ENCODE results near the gene CTNND2.

Gene CTNND2

DNA sequence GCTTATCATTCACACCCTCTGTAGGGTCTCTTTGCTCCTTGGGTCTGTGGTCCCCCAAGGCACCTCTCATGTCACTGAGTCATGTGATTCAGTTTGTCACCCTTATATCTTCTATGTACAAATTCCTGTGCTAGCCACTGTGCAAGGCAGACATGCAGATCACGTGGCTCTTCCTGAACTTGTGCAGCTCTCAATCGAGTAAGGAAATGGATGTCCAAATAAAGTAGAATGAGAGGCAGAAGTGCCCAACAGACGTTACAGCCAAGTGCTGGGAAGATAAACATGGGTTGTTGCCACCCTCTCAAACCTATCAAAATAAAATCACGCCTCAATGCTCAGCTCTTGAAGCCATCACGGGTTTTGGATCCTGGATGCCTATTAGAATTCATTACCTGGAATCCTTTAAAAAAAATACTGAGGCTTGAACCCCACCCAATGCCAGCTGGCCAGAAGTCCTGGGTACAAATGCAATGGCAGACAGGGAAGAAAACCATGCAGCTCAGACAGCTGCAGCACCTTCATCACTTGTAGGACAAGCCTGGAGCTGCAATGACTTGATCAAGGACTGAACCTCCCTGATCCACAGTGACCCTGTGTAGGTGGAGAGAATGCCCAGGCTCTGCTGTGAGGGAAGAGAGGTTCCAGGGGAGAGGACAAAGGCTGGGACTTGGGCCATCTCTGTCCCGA lies 914.5 kb downstream of the CTNND2 start (continued):
- no peak for TF ChIP-seq HOXC10 (CRISPR knock-in tag; IDR thresholded peaks at IDR 0.05)
- TF ChIP-seq ZNF830 (tag by site-specific recombination; IDR thresholded peaks at IDR 0.05; ENCODE audit: low read depth): no peak
- TF ChIP-seq ZNF184 (tag by site-specific recombination; IDR thresholded peaks at IDR 0.05): no peak
- TF ChIP-seq, protein P1, sequence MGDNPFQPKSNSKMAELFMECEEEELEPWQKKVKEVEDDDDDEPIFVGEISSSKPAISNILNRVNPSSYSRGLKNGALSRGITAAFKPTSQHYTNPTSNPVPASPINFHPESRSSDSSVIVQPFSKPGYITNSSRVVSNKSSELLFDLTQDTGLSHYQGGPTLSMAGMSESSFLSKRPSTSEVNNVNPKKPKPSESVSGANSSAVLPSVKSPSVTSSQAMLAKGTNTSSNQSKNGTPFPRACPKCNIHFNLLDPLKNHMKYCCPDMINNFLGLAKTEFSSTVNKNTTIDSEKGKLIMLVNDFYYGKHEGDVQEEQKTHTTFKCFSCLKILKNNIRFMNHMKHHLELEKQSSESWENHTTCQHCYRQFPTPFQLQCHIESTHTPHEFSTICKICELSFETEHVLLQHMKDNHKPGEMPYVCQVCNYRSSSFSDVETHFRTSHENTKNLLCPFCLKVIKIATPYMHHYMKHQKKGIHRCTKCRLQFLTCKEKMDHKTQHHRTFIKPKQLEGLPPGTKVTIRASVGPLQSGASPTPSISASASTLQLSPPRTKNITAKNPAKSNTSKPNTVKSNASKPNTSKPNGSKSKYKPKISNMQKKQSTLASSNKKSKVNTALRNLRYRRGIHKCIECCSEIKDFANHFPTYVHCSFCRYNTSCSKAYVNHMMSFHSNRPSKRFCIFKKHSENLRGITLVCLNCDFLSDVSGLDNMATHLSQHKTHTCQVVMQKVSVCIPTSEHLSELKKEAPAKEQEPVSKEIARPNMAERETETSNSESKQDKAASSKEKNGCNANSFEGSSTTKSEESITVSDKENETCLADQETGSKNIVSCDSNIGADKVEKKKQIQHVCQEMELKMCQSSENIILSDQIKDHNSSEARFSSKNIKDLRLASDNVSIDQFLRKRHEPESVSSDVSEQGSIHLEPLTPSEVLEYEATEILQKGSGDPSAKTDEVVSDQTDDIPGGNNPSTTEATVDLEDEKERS (tag by site-specific recombination; IDR thresholded peaks at IDR 0.05): no peak
- no peak for TF ChIP-seq ZBTB7A (tag by site-specific recombination; IDR thresholded peaks at IDR 0.05; ENCODE audit: low read depth)
- TF ChIP-seq ZNF341 (tag by site-specific recombination; IDR thresholded peaks at IDR 0.05; ENCODE audit: low read depth): no peak
- no peak for TF ChIP-seq PRDM4 (tag by site-specific recombination; IDR thresholded peaks at IDR 0.05)
- TF ChIP-seq ZNF223 (tag by site-specific recombination; IDR thresholded peaks at IDR 0.05): no peak
- TF ChIP-seq SETDB1 (IDR thresholded peaks at IDR 0.05; ENCODE audit: insufficient read length, low read length): no peak
- no peak for TF ChIP-seq REST (tag by site-specific recombination; IDR thresholded peaks at IDR 0.05)
- TF ChIP-seq ZNF155 (tag by site-specific recombination; IDR thresholded peaks at IDR 0.05): no peak

GRCh38 chr5:10988622-10989021 lies 915.6 kb downstream of the CTNND2 start:
- no peaks in the 10 kb centered on the region for H3K9me3 ChIP-seq (ENCODE audit: control insufficient read depth, insufficient read depth, low read depth, low read length)
- CTCF ChIA-PET: interaction anchor here (0.6 to 2.8 kb wide), 45 partner anchors 7 to 732 kb away, joined by 3 to 22 read pairs (median 4); no protein-coding TSS in a partner anchor
- no peaks in the 10 kb centered on the region for H3K4me1 ChIP-seq (ENCODE audit: control insufficient read depth, insufficient read depth, low read length)
- H3K27ac ChIP-seq (ENCODE audit: extremely low read depth, low read depth, low read length): no peak overlapping the region
- H3K36me3 ChIP-seq (ENCODE audit: control insufficient read depth in 2 of 2, insufficient read depth in 1 of 2, low read length in 2 of 2): no peaks in the 10 kb centered on the region
- POLR2A ChIA-PET: interaction anchor here (0.6 kb wide), 1 partner anchor 67 kb away, joined by 3 read pairs; no protein-coding TSS in a partner anchor
- TF ChIP-seq ZNF335 (tag by site-specific recombination; conservative IDR thresholded peaks at IDR 0.05): no peak
- no peak for TF ChIP-seq ZNF248 (tag by site-specific recombination; IDR thresholded peaks at IDR 0.05)
- no peak for TF ChIP-seq ZNF175 (tag by site-specific recombination; IDR thresholded peaks at IDR 0.05)
- no peak for TF ChIP-seq ZNF37A (tag by site-specific recombination; IDR thresholded peaks at IDR 0.05)
- no peak for TF ChIP-seq ZFP69B (tag by site-specific recombination; IDR thresholded peaks at IDR 0.05)
- TF ChIP-seq FEZF1 (tag by site-specific recombination; IDR thresholded peaks at IDR 0.05): no peak
- no peak for TF ChIP-seq ZNF24 (tag by site-specific recombination; IDR thresholded peaks at IDR 0.05)
- no peak for TF ChIP-seq ZNF10 (tag by site-specific recombination; IDR thresholded peaks at IDR 0.05)
- H3K4me3 ChIP-seq (ENCODE audit: low read depth, low read length): no peak overlapping the region
